Measurements from ENCODE around the gene DHRS3.
"Not testable (repeated sequence)": the region's sequence is repeated elsewhere in the genome, so short reads cannot be mapped to it uniquely, and the experiment has no call there.

DHRS3 gene

DNA sequence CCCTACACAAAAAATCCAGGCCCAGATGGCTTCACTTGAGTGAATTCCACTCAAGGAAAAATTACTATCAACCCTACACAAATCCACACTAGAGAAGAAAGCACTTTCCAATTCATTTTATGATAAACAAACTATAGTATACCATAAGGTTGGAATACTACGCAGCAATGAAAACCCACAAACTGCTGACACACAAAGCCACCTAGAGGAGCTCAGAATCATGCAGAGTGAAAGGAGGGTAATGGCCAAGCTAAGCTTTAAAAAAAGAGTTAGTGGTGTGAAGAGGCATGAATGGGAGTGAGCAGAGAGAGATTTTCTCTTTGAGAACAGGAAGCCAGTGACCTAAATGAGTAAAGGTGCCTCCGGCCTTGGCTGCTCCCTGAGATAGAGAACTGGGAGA, 93.7 kb downstream of the DHRS3 start:
- no peak overlapping the region for H3K4me3 ChIP-seq (replicated peaks; ENCODE audit: low read depth, low read length)
- TF ChIP-seq, protein P1, sequence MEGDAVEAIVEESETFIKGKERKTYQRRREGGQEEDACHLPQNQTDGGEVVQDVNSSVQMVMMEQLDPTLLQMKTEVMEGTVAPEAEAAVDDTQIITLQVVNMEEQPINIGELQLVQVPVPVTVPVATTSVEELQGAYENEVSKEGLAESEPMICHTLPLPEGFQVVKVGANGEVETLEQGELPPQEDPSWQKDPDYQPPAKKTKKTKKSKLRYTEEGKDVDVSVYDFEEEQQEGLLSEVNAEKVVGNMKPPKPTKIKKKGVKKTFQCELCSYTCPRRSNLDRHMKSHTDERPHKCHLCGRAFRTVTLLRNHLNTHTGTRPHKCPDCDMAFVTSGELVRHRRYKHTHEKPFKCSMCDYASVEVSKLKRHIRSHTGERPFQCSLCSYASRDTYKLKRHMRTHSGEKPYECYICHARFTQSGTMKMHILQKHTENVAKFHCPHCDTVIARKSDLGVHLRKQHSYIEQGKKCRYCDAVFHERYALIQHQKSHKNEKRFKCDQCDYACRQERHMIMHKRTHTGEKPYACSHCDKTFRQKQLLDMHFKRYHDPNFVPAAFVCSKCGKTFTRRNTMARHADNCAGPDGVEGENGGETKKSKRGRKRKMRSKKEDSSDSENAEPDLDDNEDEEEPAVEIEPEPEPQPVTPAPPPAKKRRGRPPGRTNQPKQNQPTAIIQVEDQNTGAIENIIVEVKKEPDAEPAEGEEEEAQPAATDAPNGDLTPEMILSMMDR (IDR thresholded peaks at IDR 0.05; ENCODE audit: insufficient read depth, low read length, poor library complexity, severe bottlenecking), result no peak
- no peak for DNase-seq (ENCODE audit: extremely low read depth, insufficient read length)
- no peaks in the 10 kb centered on the region; the same call in none of the 2 replicates for H3K27me3 ChIP-seq (replicated peaks; ENCODE audit: control insufficient read depth, insufficient read depth, low read length)
- no peaks in the 10 kb centered on the region for H3K36me3 ChIP-seq (ENCODE audit: control insufficient read depth, insufficient read depth, low read length)

DNA sequence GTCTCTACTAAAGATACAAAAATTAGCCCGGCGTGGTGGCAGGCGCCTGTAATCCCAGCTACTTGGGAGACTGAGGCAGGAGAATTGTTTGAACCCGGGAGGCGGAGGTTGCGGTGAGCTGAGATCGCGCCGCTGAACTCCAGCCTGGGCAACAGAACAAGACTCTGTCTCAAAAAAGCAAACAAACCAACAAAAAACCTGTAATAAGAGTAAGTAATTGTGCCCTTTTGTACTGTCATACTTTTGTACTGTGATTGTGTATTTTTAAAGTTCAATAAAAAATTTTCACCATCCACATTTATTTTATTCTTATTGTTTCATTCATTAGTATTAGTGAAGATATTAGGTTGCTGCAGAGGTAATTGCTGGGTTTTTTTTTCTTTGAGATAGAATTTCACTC, 95.2 kb downstream of the DHRS3 start:
- not testable (repeated sequence) for H3K4me3 ChIP-seq (replicated peaks; ENCODE audit: low read depth, low read length); H3K27me3 ChIP-seq (replicated peaks; ENCODE audit: control insufficient read depth, insufficient read depth, low read length); DNase-seq (ENCODE audit: extremely low read depth, insufficient read length); H3K36me3 ChIP-seq (ENCODE audit: control insufficient read depth, insufficient read depth, low read length)

DNA sequence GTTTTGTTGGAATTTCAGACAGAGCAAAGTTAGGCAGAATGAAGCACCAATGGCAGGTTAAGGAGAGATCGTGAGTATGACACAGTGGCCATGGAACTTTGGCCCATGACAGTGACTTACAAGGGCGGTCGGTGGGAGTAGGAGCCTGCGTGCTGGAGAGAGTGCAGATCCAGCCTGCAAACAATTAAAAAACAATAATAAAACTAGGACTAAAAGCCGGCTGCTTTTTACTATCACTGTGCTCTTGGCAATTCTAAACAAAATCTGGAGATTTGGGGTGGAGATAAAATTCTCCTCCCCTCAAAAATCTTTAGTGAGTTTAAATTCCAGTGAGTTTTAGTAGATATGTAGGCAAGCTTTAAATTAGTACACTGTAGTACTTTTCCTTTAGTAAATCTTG, 96.9 kb downstream of the DHRS3 start:
- H3K27me3 ChIP-seq (replicated peaks; ENCODE audit: control insufficient read depth, insufficient read depth, low read length), result no peaks in the 10 kb centered on the region; the same call in 1 of the 2 replicates
- H3K36me3 ChIP-seq (ENCODE audit: control insufficient read depth, insufficient read depth, low read length), result no peaks in the 10 kb centered on the region
- no peak overlapping the region for H3K4me3 ChIP-seq (replicated peaks; ENCODE audit: low read depth, low read length)
- TF ChIP-seq, protein P1 (IDR thresholded peaks at IDR 0.05; ENCODE audit: insufficient read depth, low read length, poor library complexity, severe bottlenecking), result no peak
- DNase-seq (ENCODE audit: extremely low read depth, insufficient read length), result no peak

DNA sequence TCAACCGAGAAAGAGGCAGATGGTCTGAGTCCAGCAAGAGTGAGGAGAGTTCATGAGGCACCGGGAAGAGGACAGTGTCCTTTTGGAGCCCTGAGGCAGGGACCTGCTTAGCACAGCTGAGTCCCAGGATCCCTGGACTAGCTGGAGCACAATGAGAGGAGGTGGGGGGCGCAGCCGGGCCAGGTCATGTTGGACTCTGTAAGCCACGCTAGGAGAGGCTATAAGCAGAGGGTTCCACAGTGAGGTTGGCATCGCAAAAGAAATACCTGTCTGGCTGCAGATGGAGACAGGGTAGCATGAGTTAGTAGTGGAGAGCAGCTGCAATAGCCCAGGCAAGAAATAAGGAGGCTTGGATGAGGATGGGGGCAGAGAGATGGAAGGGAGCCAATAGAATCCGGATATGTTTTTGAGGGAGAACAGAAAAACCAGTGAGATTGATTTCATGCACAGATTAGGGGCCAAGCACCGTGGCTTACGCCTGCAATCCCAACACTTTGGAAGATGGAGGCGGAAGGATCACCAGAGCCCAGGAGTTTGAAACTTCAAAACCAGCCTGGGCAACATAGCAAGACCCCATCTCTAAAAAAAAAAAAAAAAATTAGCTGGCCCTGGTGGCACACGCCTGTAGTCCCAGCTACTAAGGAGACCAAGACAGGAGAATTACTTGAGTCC, 98.2 kb downstream of the DHRS3 start:
- TF ChIP-seq, protein P1 (IDR thresholded peaks at IDR 0.05; ENCODE audit: insufficient read depth, low read length, poor library complexity, severe bottlenecking), result no peak
- Histone ChIP-seq H3K36me3 (ENCODE audit: control insufficient read depth, insufficient read depth, low read length) (no peaks in the 10 kb centered on the region), H3K27me3 (replicated peaks; ENCODE audit: control insufficient read depth, insufficient read depth, low read length) (no peaks in the 10 kb centered on the region; the same call in 1 of the 2 replicates), H3K4me3 (replicated peaks; ENCODE audit: low read depth, low read length) (no peak overlapping the region)
- DNase-seq (ENCODE audit: extremely low read depth, insufficient read length), result no peak

DNA sequence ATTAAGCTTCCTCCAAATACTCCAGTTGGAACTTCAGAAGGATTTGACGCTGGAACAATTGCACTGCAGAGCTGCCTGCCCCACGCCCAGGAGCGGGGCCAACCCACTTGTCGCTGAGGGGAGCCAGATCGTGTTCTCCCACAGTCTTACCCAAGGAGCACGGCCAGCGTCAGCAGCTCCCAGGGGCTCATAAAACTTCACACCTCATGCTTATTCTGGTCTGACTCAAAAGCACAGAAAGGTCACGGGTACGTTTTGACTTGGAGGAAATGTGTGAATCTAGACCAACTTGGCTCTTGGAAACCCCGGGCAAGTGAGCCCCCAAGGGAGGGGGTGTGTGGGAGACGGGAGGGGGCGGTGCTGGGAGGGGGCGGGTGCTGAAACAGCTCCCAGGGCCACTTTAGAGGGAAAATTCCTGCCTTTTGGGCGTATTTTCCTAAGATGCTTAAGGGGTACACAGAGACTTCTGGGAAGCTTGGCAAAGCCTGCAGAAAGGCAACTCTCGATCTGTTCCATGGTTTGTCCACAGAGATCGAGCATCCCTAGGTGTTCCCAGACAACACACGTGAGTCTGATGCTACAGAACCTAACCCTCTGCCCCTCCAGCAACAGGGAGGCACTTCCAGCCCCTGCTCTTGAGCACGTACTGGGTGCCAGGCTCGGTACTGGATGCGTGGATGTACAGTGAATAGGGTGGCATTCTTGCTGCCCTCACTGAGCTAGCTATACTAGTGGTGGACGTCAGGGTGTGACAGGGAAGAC, 98.9 kb downstream of the DHRS3 start:
- H3K36me3 ChIP-seq (ENCODE audit: control insufficient read depth, insufficient read depth, low read length), result no peaks in the 10 kb centered on the region
- DNase-seq (ENCODE audit: extremely low read depth, insufficient read length), result no peak
- TF ChIP-seq, protein P1 (IDR thresholded peaks at IDR 0.05; ENCODE audit: insufficient read depth, low read length, poor library complexity, severe bottlenecking), result no peak
- H3K4me3 ChIP-seq (replicated peaks; ENCODE audit: low read depth, low read length), result no peak overlapping the region
- no peaks in the 10 kb centered on the region; the same call in 1 of the 2 replicates for H3K27me3 ChIP-seq (replicated peaks; ENCODE audit: control insufficient read depth, insufficient read depth, low read length)
